Astrocyte of the hippocampus (primary cell): ENCODE measurements around the gene PNLIPRP3.

ENCODE experiments used
- DNase-seq: peaks from one replicate; pipeline ENCODE4 v3.0.0; 2011; ENCODE audit warnings: low read depth, low spot score

Gene PNLIPRP3

DNA sequence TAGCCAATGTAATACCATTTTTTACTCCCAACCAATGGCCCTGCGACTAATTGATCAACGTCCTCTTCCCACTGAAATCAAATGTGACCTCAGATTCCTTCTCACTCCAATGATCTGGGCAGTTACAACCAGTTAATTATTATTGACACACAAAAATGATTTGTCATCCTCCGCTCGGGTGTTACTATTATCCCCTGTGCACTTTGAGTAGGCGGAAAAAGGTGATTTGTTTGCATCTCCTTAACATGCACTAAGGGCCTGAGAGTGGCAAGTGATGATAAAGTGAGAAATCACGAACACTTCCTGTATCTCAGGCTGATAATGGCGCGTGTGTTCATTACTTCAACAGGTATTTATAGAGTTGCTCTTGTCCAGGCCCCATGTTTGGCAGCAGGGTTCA lies 77.1 kb downstream of the PNLIPRP3 start:
- no peak for DNase-seq

- no peak for DNase-seq
Measured at GRCh38 chr10:116510565-116510964, 82.9 kb downstream of the PNLIPRP3 start.

GRCh38 chr10:116511365-116511764 lies 83.7 kb downstream of the PNLIPRP3 start:
- no peak for DNase-seq

DNA sequence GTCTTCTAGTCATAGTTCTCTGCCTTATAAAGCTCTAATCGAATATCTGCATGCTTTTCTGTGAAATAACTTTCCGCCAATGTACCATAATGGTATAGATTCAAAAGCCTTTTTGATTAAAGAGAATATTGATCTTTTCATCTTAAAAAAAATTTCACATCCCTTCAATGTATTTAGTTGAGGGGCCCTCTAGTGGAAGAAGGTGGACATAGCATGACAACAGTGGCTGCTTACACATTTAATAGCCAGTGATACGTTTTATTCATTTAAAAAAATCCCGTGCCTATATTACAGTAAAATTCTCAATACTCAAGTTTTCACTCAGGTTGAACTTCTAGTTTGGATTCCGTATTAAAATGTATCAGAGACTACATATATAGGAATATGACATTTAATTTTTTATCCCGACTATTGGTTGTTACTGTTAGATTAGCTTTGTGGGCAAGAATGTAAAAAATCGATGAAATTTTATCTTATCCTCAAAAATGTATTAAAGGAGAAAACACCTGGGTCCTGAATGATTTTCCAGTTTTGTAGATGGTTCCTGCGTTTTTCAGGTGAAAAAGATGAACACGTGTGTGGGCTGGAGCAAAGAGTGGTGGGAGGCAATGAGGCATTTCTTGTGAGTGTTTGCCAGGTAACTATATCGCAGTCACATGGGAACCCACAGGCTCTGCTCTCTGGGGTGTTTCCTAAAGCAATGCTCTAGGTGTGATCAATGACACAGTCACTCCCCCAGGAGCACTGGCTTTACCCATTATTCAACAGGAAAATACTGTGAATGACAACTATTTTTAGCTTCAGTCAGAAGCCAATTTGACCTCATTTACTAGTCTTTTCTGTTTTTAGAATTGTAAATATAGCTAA lies 94.0 kb downstream of the PNLIPRP3 start:
- DNase-seq: peak; percentile 58

- DNase-seq: no peak
Measured at GRCh38 chr10:116522803-116523381, 95.2 kb downstream of the PNLIPRP3 start.

DNA sequence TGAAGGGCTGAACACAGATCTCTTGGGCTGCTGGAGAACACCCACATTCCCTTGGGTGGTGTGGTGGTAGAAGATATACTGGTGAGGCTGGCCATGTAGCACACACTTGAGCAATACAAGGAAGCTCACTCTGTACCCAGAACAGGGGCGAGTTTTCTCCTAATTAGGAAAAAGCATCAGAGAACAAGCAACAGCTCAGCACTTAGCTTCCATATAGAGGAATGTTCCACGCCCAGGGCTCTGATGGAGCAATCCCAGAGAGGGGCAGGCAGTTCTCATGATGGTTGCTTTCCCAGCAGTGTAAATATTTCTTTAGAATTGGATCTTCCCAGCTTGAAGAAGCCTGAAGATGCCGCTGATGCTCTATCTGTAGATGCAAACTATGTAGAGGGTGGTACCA lies 97.1 kb downstream of the PNLIPRP3 start:
- DNase-seq: no peak

- no peak for DNase-seq
Measured at GRCh38 chr10:116526219-116526618, 98.6 kb downstream of the PNLIPRP3 start.
